ENCODE data around the gene LRPAP1. TPM values are rescaled to one million over a fixed set of nuclear protein-coding genes. Genes with fewer than 3 reads are reported as not detected.
"Not testable (repeated sequence)": the region's sequence is repeated elsewhere in the genome, so short reads cannot be mapped to it uniquely, and the experiment has no call there.

The LRPAP1 gene
- total and polyA plus RNA-seq, 10 of the 15 experiments (the other 5 are each of a cell fraction or from before 2014, with no cell fraction given), result 1.0 to 100 (median 51.1) TPM

- TF ChIP-seq PAX5 (IDR thresholded peaks at IDR 0.05; ENCODE audit: borderline replicate concordance, low read depth, low read length), result no peak
- TF ChIP-seq ASH2L (IDR thresholded peaks at IDR 0.05; ENCODE audit: borderline replicate concordance, low read depth), result no peak
- TF ChIP-seq ATF2 (IDR thresholded peaks at IDR 0.05; ENCODE audit: low read length), result no peak
- TF ChIP-seq ZNF217 (IDR thresholded peaks at IDR 0.05), result no peak
Measured at GRCh38 chr4:3460926-3461325, 71.3 kb downstream of the LRPAP1 start (continued).

GRCh38 chr4:3459156-3459555 is 73.1 kb downstream of the LRPAP1 start:
- SMC1A ChIA-PET (ENCODE audit: uncharacterized antibody, unreplicated experiment); H3K9me3 ChIP-seq (replicated peaks; ENCODE audit: control insufficient read depth, insufficient read depth, low read length); RAD21 ChIA-PET (ENCODE audit: unreplicated experiment): not testable (repeated sequence)

GRCh38 chr4:3458371-3458770 is 73.9 kb downstream of the LRPAP1 start:
- FAIRE-seq (no peak), ATAC-seq (no peak), DNase-seq (ENCODE audit: low read depth, low spot score) (no peak)
- 16% methylated on average over 6 of the region's 6 CpGs for WGBS (ENCODE audit: insufficient coverage, insufficient replicate concordance, low lambda C conversion rate, missing lambda C conversion rate)
- H3K9ac ChIP-seq (ENCODE audit: control insufficient read depth, insufficient read depth, low read length), result no peak overlapping the region
- no peak overlapping the region for H2AFZ ChIP-seq (ENCODE audit: control insufficient read depth, low read depth, low read length)
- H3K27ac ChIP-seq (ENCODE audit: control insufficient read depth, insufficient read depth), result no peak overlapping the region
- no peaks in the 10 kb centered on the region for H4K20me1 ChIP-seq (ENCODE audit: control insufficient read depth, insufficient read depth)
- no peaks in the 10 kb centered on the region for H3K4me1 ChIP-seq (ENCODE audit: control insufficient read depth, insufficient read depth, low read length)
- no peaks in the 10 kb centered on the region for H3K79me2 ChIP-seq (ENCODE audit: control insufficient read depth, insufficient read depth, low read length)
- CTCF ChIA-PET, result no interaction called here
- H3K9me3 ChIP-seq (replicated peaks; ENCODE audit: control insufficient read depth, insufficient read depth, low read length), result no peaks in the 10 kb centered on the region; the same call in 2 of the 3 replicates
- RAD21 ChIA-PET (ENCODE audit: unreplicated experiment), result no interaction called here
- no peak overlapping the region for H3K4me3 ChIP-seq
- POLR2A ChIA-PET, result no interaction called here
- SMC1A ChIA-PET (ENCODE audit: uncharacterized antibody, unreplicated experiment), result no interaction called here
- no peaks in the 10 kb centered on the region for H3K36me3 ChIP-seq (ENCODE audit: control insufficient read depth in 2 of 2, insufficient read depth in 2 of 2, low read length in 1 of 2)
- intact Hi-C loops (cut with micrococcal nuclease; ENCODE audit: unreplicated experiment) (no loop called here), in situ Hi-C loops (cut with MboI) (no loop called here)
- BruUV-seq (replicated peaks), result no TSS peak
- peaks cover 0 to 3% of the 10 kb centered on the region in 2 experiments; a peak in 2 of 4 replicates for H3K27me3 ChIP-seq (replicated peaks in 1 of 2; ENCODE audit: control insufficient read depth in 2 of 2, insufficient read depth in 2 of 2, low read length in 1 of 2)
- H3K4me2 ChIP-seq (ENCODE audit: control insufficient read depth, insufficient read depth), result no peak overlapping the region
- TF ChIP-seq CUX1 (IDR thresholded peaks at IDR 0.05; ENCODE audit: insufficient replicate concordance, low read depth, low read length), result no peak
- no peak for TF ChIP-seq IKZF2 (IDR thresholded peaks at IDR 0.05)
- TF ChIP-seq TBL1XR1 (IDR thresholded peaks at IDR 0.05; ENCODE audit: low read depth, low read length), result no peak
- TF ChIP-seq ASH2L (IDR thresholded peaks at IDR 0.05; ENCODE audit: borderline replicate concordance, low read depth), result no peak
- TF ChIP-seq ZNF274 (IDR thresholded peaks at IDR 0.05; ENCODE audit: insufficient read depth, insufficient read length), result no peak
- no peak for TF ChIP-seq KLF5 (IDR thresholded peaks at IDR 0.05; ENCODE audit: partially characterized antibody)
- TF ChIP-seq BCL11A (IDR thresholded peaks at IDR 0.05; ENCODE audit: low read depth, low read length), result no peak

More at GRCh38 chr4:3459156-3459555, 73.1 kb downstream of the LRPAP1 start:
- DNase-seq (ENCODE audit: low read depth, low spot score); ATAC-seq; in situ Hi-C loops (cut with MboI); H2AFZ ChIP-seq (ENCODE audit: control insufficient read depth, low read depth, low read length); H3K79me2 ChIP-seq (ENCODE audit: control insufficient read depth, insufficient read depth, low read length); H3K27ac ChIP-seq (ENCODE audit: control insufficient read depth, insufficient read depth); H4K20me1 ChIP-seq (ENCODE audit: control insufficient read depth, insufficient read depth); H3K4me2 ChIP-seq (ENCODE audit: control insufficient read depth, insufficient read depth); CTCF ChIA-PET; H3K4me3 ChIP-seq; BruUV-seq (replicated peaks); H3K27me3 ChIP-seq (replicated peaks in 1 of 2; ENCODE audit: control insufficient read depth in 2 of 2, insufficient read depth in 2 of 2, low read length in 1 of 2); intact Hi-C loops (cut with micrococcal nuclease; ENCODE audit: unreplicated experiment); H3K4me1 ChIP-seq (ENCODE audit: control insufficient read depth, insufficient read depth, low read length); POLR2A ChIA-PET; H3K36me3 ChIP-seq (ENCODE audit: control insufficient read depth in 2 of 2, insufficient read depth in 2 of 2, low read length in 1 of 2); FAIRE-seq; H3K9ac ChIP-seq (ENCODE audit: control insufficient read depth, insufficient read depth, low read length): not testable (repeated sequence)
- 23% methylated on average over 5 of the region's 5 CpGs for WGBS (ENCODE audit: insufficient coverage, insufficient replicate concordance, low lambda C conversion rate, missing lambda C conversion rate)

Measured in GM12878 (cell line).